K562 (cell line): ENCODE results near the gene NR2F6. TPM values are rescaled to one million over a fixed set of nuclear protein-coding genes. Genes with fewer than 3 reads are reported as not detected.

Source experiments
- ADNP ChIP-seq: fragments of 200-800 bp; sonication (Bioruptor generic); IDR thresholded peaks from 2 replicates; pipeline ENCODE4 v1.6.1; 2016; ENCODE audit warnings: missing genetic modification characterization, missing compliant biosample characterization
- BHLHE40 ChIP-seq: IDR thresholded peaks from 2 replicates; pipeline ENCODE4 v1.6.1; 2011; ENCODE audit warnings: low read length, improper control_type of control experiment
- E2F6 ChIP-seq, 2 experiments: IDR thresholded peaks; 2 replicates each; pipeline ENCODE4 v1.6.1; 2011; ENCODE audit warnings: borderline replicate concordance in 1 of 2, control low read depth in 1 of 2, low read depth in 1 of 2, low read length in 1 of 2, mild to moderate bottlenecking in 1 of 2, mixed read lengths in 1 of 2, moderate library complexity in 1 of 2; ENCODE audit not compliant: insufficient read depth in 1 of 2, insufficient read length in 1 of 2, poor library complexity in 1 of 2, severe bottlenecking in 1 of 2; ENCODE audit errors: extremely low read depth in 1 of 2
- HNRNPL ChIP-seq: fragments of 200-400 bp; formaldehyde crosslinking; IDR thresholded peaks from 2 replicates; pipeline ENCODE4 v1.6.1; 2017; ENCODE audit warnings: low read depth, mild to moderate bottlenecking, low read length
- IRF1 ChIP-seq: sonication (generic); formaldehyde crosslinking; IDR thresholded peaks from 2 replicates; pipeline ENCODE4 v1.8.0; 2022; ENCODE audit warnings: missing genetic modification reagents, mild to moderate bottlenecking, borderline replicate concordance
- MAFF ChIP-seq: IDR thresholded peaks from 2 replicates; pipeline ENCODE4 v1.6.1; 2012; ENCODE audit warnings: low read length, improper control_type of control experiment
- MAZ ChIP-seq, 2 experiments: fragments of 450-650 bp in 1 of 2; sonication (generic) in 1 of 2; formaldehyde crosslinking; IDR thresholded peaks in 1 of 2; conservative IDR thresholded peaks in 1 of 2; 2 replicates each; pipeline versions ENCODE4 v1.4.0 to v1.5.0; 2020; ENCODE audit warnings: mild to moderate bottlenecking in 1 of 2, missing genetic modification reagents in 1 of 2
- POLR2A ChIP-seq: fragments of 450-650 bp; conservative IDR thresholded peaks from 2 replicates; pipeline ENCODE4 v1.6.1; 2016
- PTBP1 ChIP-seq: fragments of 200-400 bp; formaldehyde crosslinking; IDR thresholded peaks from 2 replicates; pipeline ENCODE4 v1.6.1; 2017; ENCODE audit warnings: low read depth, low read length
- RBFOX2 ChIP-seq: fragments of 200-400 bp; formaldehyde crosslinking; IDR thresholded peaks from 2 replicates; pipeline ENCODE4 v1.6.1; 2017; ENCODE audit warnings: low read depth, mild to moderate bottlenecking, low read length, moderate library complexity
- REST ChIP-seq, 2 experiments: fragments of 450-650 bp; formaldehyde crosslinking in 1 of 2; IDR thresholded peaks; 2 replicates each; pipeline versions ENCODE4 v1.4.0 to v1.6.1; 2014 to 2020; ENCODE audit warnings: mild to moderate bottlenecking in 2 of 2, borderline replicate concordance in 1 of 2, low read depth in 1 of 2
- ZBTB43 ChIP-seq: sonication (generic); formaldehyde crosslinking; IDR thresholded peaks from 2 replicates; pipeline ENCODE4 v1.8.0; 2023; ENCODE audit warnings: mild to moderate bottlenecking, missing genetic modification reagents
- ZNF274 ChIP-seq: IDR thresholded peaks from 2 replicates; pipeline ENCODE4 v1.6.1; 2011; ENCODE audit warnings: low read depth, mild to moderate bottlenecking, low read length, moderate library complexity, borderline replicate concordance
- polyA plus RNA-seq, 8 experiments: library from polyadenylated mRNA; depleted of rRNA in 4 of 8; stranded (reverse) in 5 of 8; unstranded in 3 of 8; fragments of >200 nt; fragmentation: Nextera tagmentation in 2 of 8; fragmentation: Illumina TruSeq in 1 of 8; extraction: Ambion mirVana in 2 of 8; extraction: Trizol in 1 of 8; gene quantifications; 2 replicates each; pipeline versions ENCODE4 v1.2.1 to v1.2.3, GENCODE V29; 2011 to 2014; ENCODE audit warnings: inconsistent platforms in 1 of 8, missing spikeins in 1 of 8
- total RNA-seq, 7 experiments: library from RNA; depleted of rRNA in 6 of 7; stranded (reverse); fragments of >200 nt in 6 of 7; fragmentation: Illumina TruSeq in 2 of 7; extraction: Trizol in 2 of 7; gene quantifications; 2 replicates each; pipeline versions ENCODE4 v1.2.1 to v1.2.3, GENCODE V29; 2011 to 2021; ENCODE audit warnings: low replicate concordance in 1 of 7

NR2F6 gene
- total and polyA plus RNA-seq, 9 of the 15 experiments (the other 6 are each of a cell fraction or from before 2014, with no cell fraction given) = 0.76 to 97.5 (median 18.8) TPM

GRCh38 chr19:17282488-17283125 is 36.9 kb upstream of the NR2F6 start (continued):
- TF ChIP-seq RBFOX2 (peak; percentile 78), ZNF274 (no peak), PTBP1 (no peak; the same call in 1 of the 2 replicates), MAZ (CRISPR knock-in tag; conservative IDR thresholded peaks at IDR 0.05 in 1 of 2, IDR thresholded peaks at IDR 0.05 in 1 of 2) (peak; percentile 61 to 86), MAFF (no peak), ZBTB43 (CRISPR knock-in tag) (no peak), E2F6 (IDR thresholded peaks at IDR 0.05; ENCODE audit: borderline replicate concordance in 1 of 2, extremely low read depth in 1 of 2, insufficient read depth in 1 of 2, insufficient read length in 1 of 2, low read depth in 1 of 2, low read length in 1 of 2, poor library complexity in 1 of 2, severe bottlenecking in 1 of 2) (peak; percentile 65 to 87), ADNP (tag) (no peak), IRF1 (CRISPR knock-in tag) (no peak), REST (IDR thresholded peaks at IDR 0.05; ENCODE audit: borderline replicate concordance) (peak; percentile 89), REST (CRISPR knock-in tag; IDR thresholded peaks at IDR 0.05; ENCODE audit: low read depth) (no peak), HNRNPL (peak; percentile 98), BHLHE40 (no peak), POLR2A (0 out of 2 replicates have a peak, but pooled peaks have one; percentile 32)
